Epithelial cell of esophagus (primary cell): ENCODE data around the gene PHB1.
A peak's percentile ranks its signal among the peaks of the same experiment; 100 is the strongest.
"Not testable (repeated sequence)": the region's sequence is repeated elsewhere in the genome, so short reads cannot be mapped to it uniquely, and the experiment has no call there.

Experiments
- DNase-seq: peaks from one replicate; pipeline ENCODE4 v3.0.0; 2010; ENCODE audit warnings: low read depth
- H3K4me3 ChIP-seq: 2 replicates; pipeline ENCODE4 v1.5.1; 2011; ENCODE audit warnings: mild to moderate bottlenecking, low read length, control low read depth
- TF ChIP-seq, protein P1 (sequence below): IDR thresholded peaks from 2 replicates; pipeline ENCODE4 v1.5.1; 2011; ENCODE audit warnings: low read depth, mild to moderate bottlenecking, low read length, control low read depth, inconsistent platforms; ENCODE audit not compliant: insufficient read depth; ENCODE audit errors: missing control alignments

PHB1 gene

GRCh38 chr17:49390548-49391324 lies 23.9 kb downstream of the PHB1 start:
- no peak overlapping the region for H3K4me3 ChIP-seq
- DNase-seq, result no peak
- TF ChIP-seq, protein P1, sequence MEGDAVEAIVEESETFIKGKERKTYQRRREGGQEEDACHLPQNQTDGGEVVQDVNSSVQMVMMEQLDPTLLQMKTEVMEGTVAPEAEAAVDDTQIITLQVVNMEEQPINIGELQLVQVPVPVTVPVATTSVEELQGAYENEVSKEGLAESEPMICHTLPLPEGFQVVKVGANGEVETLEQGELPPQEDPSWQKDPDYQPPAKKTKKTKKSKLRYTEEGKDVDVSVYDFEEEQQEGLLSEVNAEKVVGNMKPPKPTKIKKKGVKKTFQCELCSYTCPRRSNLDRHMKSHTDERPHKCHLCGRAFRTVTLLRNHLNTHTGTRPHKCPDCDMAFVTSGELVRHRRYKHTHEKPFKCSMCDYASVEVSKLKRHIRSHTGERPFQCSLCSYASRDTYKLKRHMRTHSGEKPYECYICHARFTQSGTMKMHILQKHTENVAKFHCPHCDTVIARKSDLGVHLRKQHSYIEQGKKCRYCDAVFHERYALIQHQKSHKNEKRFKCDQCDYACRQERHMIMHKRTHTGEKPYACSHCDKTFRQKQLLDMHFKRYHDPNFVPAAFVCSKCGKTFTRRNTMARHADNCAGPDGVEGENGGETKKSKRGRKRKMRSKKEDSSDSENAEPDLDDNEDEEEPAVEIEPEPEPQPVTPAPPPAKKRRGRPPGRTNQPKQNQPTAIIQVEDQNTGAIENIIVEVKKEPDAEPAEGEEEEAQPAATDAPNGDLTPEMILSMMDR, result no peak

DNA sequence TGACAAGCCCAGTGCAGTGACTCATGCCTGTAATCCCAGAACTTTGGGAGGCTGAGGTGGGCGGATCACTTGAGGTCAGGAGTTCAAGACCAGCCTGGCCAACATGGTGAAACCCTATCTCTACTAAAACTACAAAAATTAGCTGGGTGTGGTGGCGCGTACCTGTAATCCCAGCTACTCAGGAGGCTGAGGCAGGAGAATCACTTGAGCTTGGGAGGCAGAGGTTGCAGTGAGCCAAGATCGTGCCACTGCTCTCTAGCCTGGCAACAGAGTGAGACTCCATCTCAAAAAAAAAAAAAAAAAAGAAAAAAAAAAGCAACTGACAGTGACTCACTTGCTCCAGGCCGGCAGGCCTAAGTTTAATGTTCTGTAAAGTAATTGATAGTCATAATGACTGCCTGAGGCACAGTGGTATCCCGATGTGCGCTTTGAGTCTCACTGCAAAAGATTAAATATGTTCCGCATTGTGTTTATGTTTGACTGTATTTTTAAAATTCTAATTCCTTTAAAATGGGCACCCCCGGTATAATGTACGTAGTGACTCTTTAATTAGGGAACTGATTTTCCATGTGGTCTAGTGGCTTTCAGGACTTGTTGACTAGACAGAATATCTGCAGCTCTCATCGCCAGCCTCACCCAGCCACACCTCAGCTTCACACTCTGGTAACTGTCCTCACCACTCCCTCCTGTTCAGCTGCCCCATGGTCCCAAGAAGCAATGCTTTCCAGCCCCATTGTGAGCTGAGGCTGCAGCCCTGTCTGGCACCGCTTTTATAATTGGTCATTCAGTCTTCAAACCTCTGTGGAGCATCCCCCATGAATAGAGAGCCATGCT lies 25.0 kb downstream of the PHB1 start:
- H3K4me3 ChIP-seq, result not testable (repeated sequence)
- peak; percentile 54 for DNase-seq

GRCh38 chr17:49388692-49389513 lies 25.8 kb downstream of the PHB1 start:
- TF ChIP-seq, protein P1, result no peak
- no peak overlapping the region for H3K4me3 ChIP-seq
- DNase-seq, result no peak

- H3K4me3 ChIP-seq, result no peak overlapping the region
- TF ChIP-seq, protein P1, result no peak
- DNase-seq, result no peak
Observed at GRCh38 chr17:49388290-49388640, 26.4 kb downstream of the PHB1 start.

GRCh38 chr17:49387498-49388289 lies 27.0 kb downstream of the PHB1 start:
- DNase-seq, result no peak
- TF ChIP-seq, protein P1, result no peak
- no peak overlapping the region for H3K4me3 ChIP-seq

DNA sequence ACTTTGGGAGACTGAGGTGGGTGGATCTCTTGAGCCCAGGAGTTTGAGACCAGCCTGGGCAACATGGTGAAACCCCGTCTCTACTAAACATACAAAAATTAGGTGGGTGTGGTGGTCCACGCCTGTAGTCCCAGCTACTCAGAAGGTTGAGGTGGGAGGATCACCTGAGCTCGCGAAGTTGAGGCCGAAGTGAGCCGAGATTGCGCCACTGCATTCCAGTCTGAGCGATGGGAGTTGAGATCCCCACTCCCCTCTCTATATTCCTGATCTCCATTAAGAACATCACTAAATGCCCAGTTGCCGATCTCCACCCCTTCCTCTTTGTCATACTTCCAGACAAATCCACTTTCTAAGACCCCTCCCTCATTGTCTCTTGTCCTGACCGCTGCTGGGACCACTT lies 28.3 kb downstream of the PHB1 start:
- DNase-seq, result no peak
- H3K4me3 ChIP-seq, result no peak overlapping the region
- TF ChIP-seq, protein P1, result no peak
